ENCODE data around the gene HBZ.
"Not testable (repeated sequence)": the region's sequence is repeated elsewhere in the genome, so short reads cannot be mapped to it uniquely, and the experiment has no call there.

HBZ gene

DNA sequence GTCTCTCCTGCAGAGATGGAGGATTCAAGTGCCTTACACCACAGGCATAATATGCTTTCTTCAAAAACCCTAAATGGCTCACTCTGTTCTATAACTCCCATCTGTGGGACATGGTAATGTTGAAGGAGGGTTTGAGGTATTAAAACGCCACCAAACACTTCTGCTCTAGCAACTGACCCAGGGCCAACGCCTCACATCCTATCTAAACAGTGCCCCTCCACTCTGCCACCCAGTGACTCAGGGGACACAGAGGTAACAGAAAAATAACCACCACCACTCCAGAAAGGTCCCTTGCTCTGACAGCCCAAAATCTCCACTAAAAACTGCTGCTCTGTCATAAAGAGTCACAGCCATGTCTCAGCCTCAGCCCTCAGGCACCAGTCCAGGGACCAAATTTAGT is 31.7 kb upstream of the HBZ start:
- TF ChIP-seq, protein P1, sequence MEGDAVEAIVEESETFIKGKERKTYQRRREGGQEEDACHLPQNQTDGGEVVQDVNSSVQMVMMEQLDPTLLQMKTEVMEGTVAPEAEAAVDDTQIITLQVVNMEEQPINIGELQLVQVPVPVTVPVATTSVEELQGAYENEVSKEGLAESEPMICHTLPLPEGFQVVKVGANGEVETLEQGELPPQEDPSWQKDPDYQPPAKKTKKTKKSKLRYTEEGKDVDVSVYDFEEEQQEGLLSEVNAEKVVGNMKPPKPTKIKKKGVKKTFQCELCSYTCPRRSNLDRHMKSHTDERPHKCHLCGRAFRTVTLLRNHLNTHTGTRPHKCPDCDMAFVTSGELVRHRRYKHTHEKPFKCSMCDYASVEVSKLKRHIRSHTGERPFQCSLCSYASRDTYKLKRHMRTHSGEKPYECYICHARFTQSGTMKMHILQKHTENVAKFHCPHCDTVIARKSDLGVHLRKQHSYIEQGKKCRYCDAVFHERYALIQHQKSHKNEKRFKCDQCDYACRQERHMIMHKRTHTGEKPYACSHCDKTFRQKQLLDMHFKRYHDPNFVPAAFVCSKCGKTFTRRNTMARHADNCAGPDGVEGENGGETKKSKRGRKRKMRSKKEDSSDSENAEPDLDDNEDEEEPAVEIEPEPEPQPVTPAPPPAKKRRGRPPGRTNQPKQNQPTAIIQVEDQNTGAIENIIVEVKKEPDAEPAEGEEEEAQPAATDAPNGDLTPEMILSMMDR (IDR thresholded peaks at IDR 0.05; ENCODE audit: borderline replicate concordance, insufficient read depth, low read depth, low read length), result no peak
- no peak overlapping the region for H3K4me3 ChIP-seq (ENCODE audit: low read depth, low read length)

DNA sequence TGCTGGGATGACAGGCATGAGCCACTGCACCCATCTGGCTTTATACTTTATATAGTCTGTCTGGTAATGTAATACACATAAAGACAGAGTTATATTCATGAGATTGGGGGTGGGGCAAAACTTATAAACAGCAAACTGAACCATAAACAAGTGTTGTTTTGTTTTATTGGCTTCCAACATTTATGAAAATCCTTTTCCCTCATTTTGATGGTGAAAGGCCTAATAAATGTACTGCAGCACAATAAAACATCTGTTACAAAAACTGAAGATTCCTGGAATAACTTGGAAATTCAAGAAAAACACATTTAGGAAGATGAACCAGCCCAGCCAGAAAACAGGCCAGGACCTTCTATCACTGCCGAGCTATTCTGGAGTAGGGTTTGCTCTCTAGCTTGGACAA is 30.1 kb upstream of the HBZ start:
- no peak overlapping the region for H3K4me3 ChIP-seq (ENCODE audit: low read depth, low read length)
- TF ChIP-seq, protein P1 (IDR thresholded peaks at IDR 0.05; ENCODE audit: borderline replicate concordance, insufficient read depth, low read depth, low read length), result no peak

DNA sequence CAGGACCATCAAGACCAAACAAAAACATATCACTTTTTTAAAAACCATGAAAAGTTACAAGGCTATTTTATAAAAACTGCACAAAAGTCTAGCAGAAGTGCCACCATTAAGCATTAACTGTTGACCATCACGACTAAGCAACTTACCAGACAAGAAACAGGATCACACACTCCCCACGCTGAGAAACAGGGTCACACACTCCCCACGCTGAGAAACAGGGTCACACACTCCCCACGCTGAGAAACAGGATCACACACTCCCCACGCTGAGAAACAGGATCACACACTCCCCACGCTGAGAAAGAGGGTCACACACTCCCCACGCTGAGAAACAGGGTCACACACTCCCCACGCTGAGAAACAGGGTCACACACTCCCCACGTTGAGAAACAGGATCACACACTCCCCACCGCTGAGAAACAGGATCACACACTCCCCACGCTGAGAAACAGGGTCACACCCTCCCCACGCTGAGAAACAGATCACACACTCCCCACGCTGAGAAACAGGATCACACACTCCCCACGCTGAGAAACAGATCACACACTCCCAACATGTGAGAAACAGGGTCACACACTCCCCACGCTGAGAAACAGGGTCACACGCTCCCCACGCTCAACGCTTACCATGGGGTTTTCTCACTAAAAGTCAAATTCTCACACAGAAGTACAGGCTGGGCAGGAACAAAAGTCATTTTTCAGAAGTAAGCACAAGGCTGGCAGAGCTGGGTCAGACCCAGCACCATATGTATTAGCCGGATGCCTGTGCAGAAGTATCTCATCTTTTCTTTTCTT is 28.7 kb upstream of the HBZ start:
- not testable (repeated sequence) for H3K4me3 ChIP-seq (ENCODE audit: low read depth, low read length)

DNA sequence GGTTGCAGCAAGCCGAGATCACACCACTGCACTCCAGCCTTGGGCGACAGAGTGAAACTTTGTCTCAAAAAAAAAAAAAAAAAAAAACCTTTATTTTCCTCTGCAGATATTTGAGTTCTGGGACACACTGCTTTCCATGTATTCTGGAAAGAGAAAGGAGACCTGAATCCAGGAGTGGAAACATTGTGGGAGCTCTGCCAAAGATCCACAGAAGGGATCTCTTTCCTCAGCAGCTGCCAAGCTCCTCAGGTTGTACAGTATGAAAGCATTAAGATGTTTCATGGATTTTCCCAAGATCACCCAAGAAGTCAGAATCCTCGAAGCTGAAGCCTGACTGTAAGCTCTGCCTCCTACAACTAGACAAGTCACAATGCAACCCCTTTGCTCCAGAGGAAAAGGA is 27.4 kb upstream of the HBZ start:
- TF ChIP-seq, protein P1 (IDR thresholded peaks at IDR 0.05; ENCODE audit: borderline replicate concordance, insufficient read depth, low read depth, low read length), result no peak
- H3K4me3 ChIP-seq (ENCODE audit: low read depth, low read length), result no peak overlapping the region

DNA sequence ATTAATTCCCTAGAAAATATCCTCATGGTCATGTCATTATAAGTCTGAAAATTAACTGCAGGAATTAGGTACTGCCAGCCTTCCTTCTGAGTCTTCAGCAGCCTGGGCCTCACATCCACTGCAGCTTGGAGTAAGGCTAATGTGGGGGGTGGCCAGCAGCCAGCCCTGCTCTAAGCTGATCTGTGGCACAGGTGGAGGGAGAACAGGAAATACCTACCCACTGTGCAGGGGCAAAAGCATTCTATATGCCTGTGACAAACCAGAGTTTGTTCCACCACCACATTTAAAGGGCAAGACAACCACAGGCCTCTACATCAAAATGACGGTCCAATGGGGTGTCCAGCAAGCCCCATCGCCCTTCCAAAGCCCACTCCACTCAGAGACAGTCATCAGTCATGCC is 23.4 kb upstream of the HBZ start:
- H3K4me3 ChIP-seq (ENCODE audit: low read depth, low read length), result no peak overlapping the region
- TF ChIP-seq, protein P1 (IDR thresholded peaks at IDR 0.05; ENCODE audit: borderline replicate concordance, insufficient read depth, low read depth, low read length), result no peak

DNA sequence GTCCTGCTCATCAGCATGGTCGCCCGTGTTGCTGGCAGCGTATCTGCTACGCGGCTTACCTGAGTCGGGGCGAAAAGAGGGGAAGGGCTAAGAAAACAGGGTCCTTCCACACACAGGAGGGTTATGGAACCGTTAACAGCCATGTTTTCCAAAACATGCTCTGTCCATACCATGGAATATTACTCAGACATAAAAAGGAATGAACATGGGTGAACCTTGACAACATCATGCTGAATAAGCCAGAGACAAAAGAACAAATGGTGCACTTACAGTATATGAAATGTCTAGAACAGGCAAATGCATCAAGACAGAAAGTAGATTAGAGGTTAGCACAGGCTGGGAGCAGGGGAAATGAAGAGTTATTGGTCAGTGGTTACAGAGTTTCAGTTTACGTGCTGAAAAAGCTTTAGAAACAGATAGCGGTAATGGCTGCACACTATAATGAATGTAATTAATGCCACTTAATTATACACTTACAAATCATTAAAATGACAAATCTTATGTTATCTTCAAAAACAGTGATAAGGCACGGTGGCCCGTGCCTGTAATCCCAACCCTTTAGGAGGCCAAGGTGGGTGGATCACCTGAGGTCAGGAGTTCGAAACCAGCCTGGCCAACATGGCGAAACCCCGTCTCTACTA is 21.8 kb upstream of the HBZ start:
- TF ChIP-seq, protein P1 (IDR thresholded peaks at IDR 0.05; ENCODE audit: borderline replicate concordance, insufficient read depth, low read depth, low read length), result no peak
- no peak overlapping the region for H3K4me3 ChIP-seq (ENCODE audit: low read depth, low read length)

DNA sequence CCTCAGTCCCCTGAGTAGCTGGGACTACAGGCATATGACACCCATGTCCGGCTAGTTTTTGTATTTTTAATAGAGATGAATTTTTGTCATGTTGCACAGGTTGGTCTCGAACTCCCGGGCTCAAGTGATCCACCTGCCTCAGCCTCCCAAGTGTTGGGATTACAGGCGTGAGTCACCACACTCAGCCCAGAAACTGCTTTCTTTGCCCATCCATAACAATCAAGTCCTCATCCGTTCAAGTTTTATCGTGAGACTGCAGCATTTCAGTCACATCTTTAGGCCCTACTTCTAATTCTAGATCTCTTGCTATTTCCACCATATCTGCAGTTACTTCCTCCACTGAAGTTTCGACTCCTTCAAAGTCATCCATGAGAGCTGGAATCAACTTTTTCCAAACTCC is 20.3 kb upstream of the HBZ start:
- no peak overlapping the region for H3K4me3 ChIP-seq (ENCODE audit: low read depth, low read length)
- TF ChIP-seq, protein P1 (IDR thresholded peaks at IDR 0.05; ENCODE audit: borderline replicate concordance, insufficient read depth, low read depth, low read length), result no peak
